C4-2B (cell line): ENCODE data around the gene GPD1.

ENCODE experiments used
- ZFX ChIP-seq: fragments of 450-650 bp; IDR thresholded peaks from 2 replicates; pipeline ENCODE4 v1.6.1; 2017
- TF ChIP-seq, protein P1 (sequence below): fragments of 450-650 bp; conservative IDR thresholded peaks from 2 replicates; pipeline ENCODE4 v1.5.1; 2017; ENCODE audit warnings: mild to moderate bottlenecking

GRCh38 chr12:50151047-50151687 is 47.4 kb downstream of the GPD1 start:
- TF ChIP-seq, protein P1, sequence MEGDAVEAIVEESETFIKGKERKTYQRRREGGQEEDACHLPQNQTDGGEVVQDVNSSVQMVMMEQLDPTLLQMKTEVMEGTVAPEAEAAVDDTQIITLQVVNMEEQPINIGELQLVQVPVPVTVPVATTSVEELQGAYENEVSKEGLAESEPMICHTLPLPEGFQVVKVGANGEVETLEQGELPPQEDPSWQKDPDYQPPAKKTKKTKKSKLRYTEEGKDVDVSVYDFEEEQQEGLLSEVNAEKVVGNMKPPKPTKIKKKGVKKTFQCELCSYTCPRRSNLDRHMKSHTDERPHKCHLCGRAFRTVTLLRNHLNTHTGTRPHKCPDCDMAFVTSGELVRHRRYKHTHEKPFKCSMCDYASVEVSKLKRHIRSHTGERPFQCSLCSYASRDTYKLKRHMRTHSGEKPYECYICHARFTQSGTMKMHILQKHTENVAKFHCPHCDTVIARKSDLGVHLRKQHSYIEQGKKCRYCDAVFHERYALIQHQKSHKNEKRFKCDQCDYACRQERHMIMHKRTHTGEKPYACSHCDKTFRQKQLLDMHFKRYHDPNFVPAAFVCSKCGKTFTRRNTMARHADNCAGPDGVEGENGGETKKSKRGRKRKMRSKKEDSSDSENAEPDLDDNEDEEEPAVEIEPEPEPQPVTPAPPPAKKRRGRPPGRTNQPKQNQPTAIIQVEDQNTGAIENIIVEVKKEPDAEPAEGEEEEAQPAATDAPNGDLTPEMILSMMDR: no peak
- TF ChIP-seq ZFX: no peak
